B cell (primary cell): ENCODE measurements around the gene LPCAT3. TPM values are rescaled to one million over a fixed set of nuclear protein-coding genes. Genes with fewer than 3 reads are reported as not detected.

Source experiments
- ATAC-seq: fragments of 200-7000 bp; cut with Tn5 transposase; one replicate; pipeline ENCODE4 v1.10.0; 2021; ENCODE audit warnings: low read depth, mild to moderate bottlenecking, moderate number of reproducible peaks, moderate library complexity
- CTCF ChIA-PET: fragments of 350-600 bp; sonication (Branson Sonifier 250); formaldehyde crosslinking; loops from one replicate; lab custom pipeline; 2021; ENCODE audit warnings: antibody characterized with exemption, inconsistent platforms; lab: Charles Lee
- POLR2A ChIA-PET: fragments of 350-600 bp; sonication (Branson Sonifier 250); formaldehyde crosslinking; loops from one replicate; lab custom pipeline; 2021; ENCODE audit warnings: antibody characterized with exemption; lab: Charles Lee
- DNase-seq: peaks from one replicate; pipeline ENCODE4 v3.0.0; 2013
- H2AFZ ChIP-seq: 2 replicates; pipeline ENCODE4 v1.6.1; 2012; ENCODE audit warnings: mild to moderate bottlenecking, low read depth, low read length; ENCODE audit not compliant: insufficient read depth, poor library complexity, severe bottlenecking
- H3K27ac ChIP-seq, 2 donors: 1 replicate in 1 of 2; 2 replicates in 1 of 2; pipeline ENCODE4 v1.5.1; 2012 to 2013; ENCODE audit warnings: low read length in 2 of 2, mild to moderate bottlenecking in 2 of 2, moderate library complexity in 1 of 2
- H3K27me3 ChIP-seq, 4 experiments: fragments of 200-600 bp in 1 of 4; sonication (generic) in 1 of 4; replicated peaks in 1 of 4; 1 replicate in 2 of 4; 2 replicates in 2 of 4; pipeline versions ENCODE4 v1.6.1 to v1.7.0; 2013 to 2016; ENCODE audit warnings: low read length in 3 of 4, mild to moderate bottlenecking in 2 of 4, mixed read lengths in 1 of 4, moderate library complexity in 1 of 4; ENCODE audit not compliant: insufficient read depth in 4 of 4, control insufficient read depth in 3 of 4; ENCODE audit errors: control extremely low read depth in 1 of 4
- H3K36me3 ChIP-seq, 2 experiments: replicated peaks in 1 of 2; 1 replicate in 1 of 2; 2 replicates in 1 of 2; pipeline versions ENCODE4 v1.6.1 to v1.7.1; 2013; ENCODE audit warnings: low read length in 1 of 2; ENCODE audit not compliant: insufficient read depth in 2 of 2, control insufficient read depth in 1 of 2; ENCODE audit errors: control extremely low read depth in 1 of 2, extremely low read depth in 1 of 2
- H3K4me1 ChIP-seq, 2 donors: fragments of 200-600 bp in 1 of 2; sonication (generic) in 1 of 2; 1 replicate in 1 of 2; 2 replicates in 1 of 2; pipeline versions ENCODE4 v1.5.1 to v1.6.1; 2013 to 2017; ENCODE audit warnings: low read length in 2 of 2; ENCODE audit not compliant: control insufficient read depth in 2 of 2, insufficient read depth in 2 of 2
- H3K4me2 ChIP-seq: replicated peaks from 2 replicates; pipeline ENCODE3; 2012; ENCODE audit warnings: mild to moderate bottlenecking, low read depth, low read length; ENCODE audit not compliant: poor library complexity, severe bottlenecking
- H3K4me3 ChIP-seq, 5 experiments: fragments of 200-600 bp in 1 of 5; sonication (generic) in 1 of 5; 1 replicate in 3 of 5; 2 replicates in 2 of 5; pipeline versions ENCODE4 v1.5.1 to v1.7.0; 2011 to 2016; ENCODE audit warnings: low read length in 4 of 5, mild to moderate bottlenecking in 4 of 5, low read depth in 2 of 5, control low read depth in 1 of 5, moderate library complexity in 1 of 5; ENCODE audit not compliant: insufficient read depth in 1 of 5; ENCODE audit errors: control extremely low read depth in 1 of 5, extremely low read depth in 1 of 5
- H3K79me2 ChIP-seq: fragments of 200-600 bp; sonication (generic); one replicate; pipeline ENCODE4 v1.6.0; 2016; ENCODE audit warnings: low read length; ENCODE audit not compliant: control insufficient read depth, insufficient read depth
- H3K9ac ChIP-seq: fragments of 200-600 bp; sonication (generic); 2 replicates; pipeline ENCODE4 v1.6.1; 2017; ENCODE audit warnings: mild to moderate bottlenecking, low read length, moderate library complexity
- H3K9me3 ChIP-seq, 3 donors: one replicate each; pipeline versions ENCODE4 v1.6.1 to v1.7.1; 2013; ENCODE audit warnings: low read length in 2 of 3; ENCODE audit not compliant: control insufficient read depth in 2 of 3, insufficient read depth in 1 of 3; ENCODE audit errors: control extremely low read depth in 1 of 3
- H4K20me1 ChIP-seq: 2 replicates; pipeline ENCODE4 v1.6.0; 2012; ENCODE audit warnings: mild to moderate bottlenecking, low read length; ENCODE audit not compliant: insufficient read depth, control insufficient read depth, poor library complexity, severe bottlenecking
- H3K27ac Mint-ChIP-seq: one replicate; pipeline ENCODE4 v1.8.0; 2021; ENCODE audit warnings: mixed read lengths
- H3K27me3 Mint-ChIP-seq: one replicate; pipeline ENCODE4 v1.8.0; 2021; ENCODE audit warnings: mixed read lengths
- H3K4me1 Mint-ChIP-seq: one replicate; pipeline ENCODE4 v1.8.0; 2021; ENCODE audit warnings: mixed read lengths
- H3K4me3 Mint-ChIP-seq: one replicate; pipeline ENCODE4 v1.8.0; 2021; ENCODE audit warnings: mixed read lengths
- H3K9me3 Mint-ChIP-seq: one replicate; pipeline ENCODE4 v1.8.0; 2022; ENCODE audit warnings: mixed read lengths; ENCODE audit not compliant: insufficient read depth
- CTCF ChIP-seq: fragments of 200-600 bp; IDR thresholded peaks from one replicate; pipeline ENCODE4 v1.8.0; 2022; ENCODE audit warnings: antibody characterized with exemption, mild to moderate bottlenecking
- EZH2 ChIP-seq: IDR thresholded peaks from 2 replicates; pipeline ENCODE4 v1.6.1; 2012; ENCODE audit warnings: borderline replicate concordance, low read depth, mild to moderate bottlenecking, moderate library complexity, low read length; ENCODE audit not compliant: insufficient read depth, poor library complexity, severe bottlenecking
- WGBS: methylation state at CpG from one replicate; pipeline ENCODE4 v1.1.5; 2013; ENCODE audit warnings: missing lambda C conversion rate; ENCODE audit not compliant: insufficient coverage; 5-methylcytosine and 5-hydroxymethylcytosine counted together
- intact Hi-C: fragments of 100-400 bp; cut with micrococcal nuclease; formaldehyde crosslinking; loops from one replicate; pipeline ENCODE4 v1.10.0; 2022
- polyA plus RNA-seq: library from polyadenylated mRNA; depleted of rRNA; stranded (reverse); fragments of >200 nt; gene quantifications from 2 replicates; pipeline ENCODE4 v1.2.3, GENCODE V29; 2012
- total RNA-seq, 2 donors: library from RNA; stranded (reverse); fragments of 120-200 nt in 1 of 2; gene quantifications; 1 replicate in 1 of 2; 2 replicates in 1 of 2; pipeline versions ENCODE4 v1.2.3 to v1.2.4, GENCODE V29; 2013 to 2022

LPCAT3 gene
- total and polyA plus RNA-seq, 2 donors (not counting 1 experiment from before 2014, with no cell fraction given) = 17.6 to 26.2 TPM

- peak overlapping the region; percentile 86 for H3K27ac Mint-ChIP-seq
- Histone ChIP-seq H3K4me1 (peaks cover 24 to 45% of the 10 kb centered on the region in 2 donors), H2AFZ (no peak overlapping the region), H4K20me1 (no peaks in the 10 kb centered on the region), H3K4me2 (no peak overlapping the region), H3K4me3 (no peak overlapping the region), H3K27me3 (no peaks in the 10 kb centered on the region), H3K9me3 (no peaks in the 10 kb centered on the region), H3K79me2 (peaks cover 20% of the 10 kb centered on the region), H3K9ac (no peak overlapping the region), H3K27ac (no peak overlapping the region), H3K36me3 (peaks cover 0 to 13% of the 10 kb centered on the region in 2 experiments)
- TF ChIP-seq EZH2 = no peak
- no peak for TF ChIP-seq CTCF
- H3K4me3 Mint-ChIP-seq = peak overlapping the region; percentile 66
- intact Hi-C loops = loop anchor here (5.0 kb wide), 1 partner anchor 87 kb away; the partner anchor contains the start of genes CDCA3 and USP5
- no peaks in the 10 kb centered on the region for H3K27me3 Mint-ChIP-seq
- no peak for DNase-seq
- 89% methylated on average over 2 of the region's 2 CpGs for WGBS
- H3K9me3 Mint-ChIP-seq = no peaks in the 10 kb centered on the region
- H3K4me1 Mint-ChIP-seq = peaks cover 42% of the 10 kb centered on the region
- ChIA-PET CTCF (interaction anchor here (0.8 to 16.6 kb wide), 13 partner anchors 8 to 250 kb away, joined by 3 to 944 read pairs (median 4); partner anchors contain the start of gene ZNF384), POLR2A (interaction anchor here (1.1 to 18.5 kb wide), 3 partner anchors 19 to 70 kb away, joined by 3 to 662 read pairs (median 3); partner anchors contain the start of genes PTPN6 and SPSB2)
- no peak for ATAC-seq
Measured at GRCh38 chr12:6939191-6939540, 79.1 kb downstream of the LPCAT3 start.
